Astrocyte (in vitro differentiated cells and primary cell): Measurements from ENCODE around the gene AOAH.

Source experiments
- EZH2 ChIP-seq: IDR thresholded peaks from 2 replicates; pipeline ENCODE4 v1.6.1; 2012; ENCODE audit warnings: mild to moderate bottlenecking, low read length, inconsistent platforms; ENCODE audit not compliant: insufficient read depth
- TF ChIP-seq, protein P1 (sequence below): IDR thresholded peaks from 2 replicates; pipeline ENCODE4 v1.5.1; 2011; ENCODE audit warnings: low read depth, mild to moderate bottlenecking, inconsistent platforms, low read length, moderate library complexity; ENCODE audit not compliant: insufficient read depth

DNA sequence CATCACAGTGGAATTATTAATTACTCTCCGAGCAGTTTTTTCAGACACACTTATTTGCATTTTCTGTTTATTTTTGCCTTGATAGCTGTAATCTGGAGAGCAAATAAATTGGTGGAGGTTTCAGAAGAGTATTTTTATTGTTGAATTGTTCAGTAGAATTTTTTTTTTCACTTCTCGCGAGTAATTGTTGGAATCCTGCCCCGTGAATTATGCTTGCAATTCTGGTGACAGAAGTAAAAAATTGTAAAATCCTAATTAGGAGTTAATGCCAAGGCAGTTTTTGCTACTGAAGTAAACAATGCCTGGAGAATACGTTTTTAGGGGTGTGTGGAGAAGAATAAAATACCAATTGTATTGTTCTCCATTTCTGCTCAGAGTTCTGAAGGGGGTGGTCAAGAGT lies 88.2 kb downstream of the AOAH start:
- TF ChIP-seq, protein P1, sequence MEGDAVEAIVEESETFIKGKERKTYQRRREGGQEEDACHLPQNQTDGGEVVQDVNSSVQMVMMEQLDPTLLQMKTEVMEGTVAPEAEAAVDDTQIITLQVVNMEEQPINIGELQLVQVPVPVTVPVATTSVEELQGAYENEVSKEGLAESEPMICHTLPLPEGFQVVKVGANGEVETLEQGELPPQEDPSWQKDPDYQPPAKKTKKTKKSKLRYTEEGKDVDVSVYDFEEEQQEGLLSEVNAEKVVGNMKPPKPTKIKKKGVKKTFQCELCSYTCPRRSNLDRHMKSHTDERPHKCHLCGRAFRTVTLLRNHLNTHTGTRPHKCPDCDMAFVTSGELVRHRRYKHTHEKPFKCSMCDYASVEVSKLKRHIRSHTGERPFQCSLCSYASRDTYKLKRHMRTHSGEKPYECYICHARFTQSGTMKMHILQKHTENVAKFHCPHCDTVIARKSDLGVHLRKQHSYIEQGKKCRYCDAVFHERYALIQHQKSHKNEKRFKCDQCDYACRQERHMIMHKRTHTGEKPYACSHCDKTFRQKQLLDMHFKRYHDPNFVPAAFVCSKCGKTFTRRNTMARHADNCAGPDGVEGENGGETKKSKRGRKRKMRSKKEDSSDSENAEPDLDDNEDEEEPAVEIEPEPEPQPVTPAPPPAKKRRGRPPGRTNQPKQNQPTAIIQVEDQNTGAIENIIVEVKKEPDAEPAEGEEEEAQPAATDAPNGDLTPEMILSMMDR, result no peak
- TF ChIP-seq EZH2, result no peak
